Ishikawa (cell line): ENCODE data around the gene FPR2.

Experiments used
- CEBPB ChIP-seq: IDR thresholded peaks from 2 replicates; pipeline ENCODE4 v1.6.1; 2012
- CREB1 ChIP-seq: IDR thresholded peaks from 2 replicates; pipeline ENCODE4 v1.6.1; 2012; ENCODE audit warnings: low read depth
- EGR1 ChIP-seq: IDR thresholded peaks from 2 replicates; pipeline ENCODE4 v1.6.1; 2012
- EP300 ChIP-seq: IDR thresholded peaks from 2 replicates; pipeline ENCODE4 v1.6.1; 2012; ENCODE audit warnings: borderline replicate concordance
- FOXM1 ChIP-seq: IDR thresholded peaks from 2 replicates; pipeline ENCODE4 v1.6.1; 2012; ENCODE audit warnings: low read depth, borderline replicate concordance
- MAX ChIP-seq: IDR thresholded peaks from 2 replicates; pipeline ENCODE4 v1.6.1; 2012
- NFIC ChIP-seq: IDR thresholded peaks from 2 replicates; pipeline ENCODE4 v1.6.1; 2012
- RAD21 ChIP-seq: IDR thresholded peaks from 2 replicates; pipeline ENCODE4 v1.6.1; 2012; ENCODE audit warnings: low read depth
- REST ChIP-seq: IDR thresholded peaks from 2 replicates; pipeline ENCODE4 v1.6.1; 2012; ENCODE audit warnings: low read depth, mild to moderate bottlenecking
- TAF1 ChIP-seq: IDR thresholded peaks from 2 replicates; pipeline ENCODE4 v1.6.1; 2012; ENCODE audit warnings: low read depth, mild to moderate bottlenecking
- TCF12 ChIP-seq: IDR thresholded peaks from 2 replicates; pipeline ENCODE4 v1.6.1; 2012; ENCODE audit warnings: low read depth
- TEAD4 ChIP-seq: IDR thresholded peaks from 2 replicates; pipeline ENCODE4 v1.6.1; 2012
- USF1 ChIP-seq: IDR thresholded peaks from 2 replicates; pipeline ENCODE4 v1.6.1; 2012
- YY1 ChIP-seq: IDR thresholded peaks from 2 replicates; pipeline ENCODE4 v1.6.1; 2012; ENCODE audit warnings: low read depth
- ZBTB7A ChIP-seq: IDR thresholded peaks from 2 replicates; pipeline ENCODE4 v1.6.1; 2012; ENCODE audit warnings: low read depth

The FPR2 gene

GRCh38 chr19:51721905-51722304 lies 39.1 kb upstream of the FPR2 start:
- TF ChIP-seq TAF1: no peak
- TF ChIP-seq TEAD4: no peak
- no peak for TF ChIP-seq FOXM1

- TF ChIP-seq EGR1: no peak
These were observed 38.5 kb upstream of the FPR2 start for GRCh38 chr19:51722492-51722891.

- no peak for TF ChIP-seq CREB1
- TF ChIP-seq TAF1: no peak
- TF ChIP-seq YY1: no peak
These were observed 36.4 kb upstream of the FPR2 start for GRCh38 chr19:51724543-51724942.

GRCh38 chr19:51726049-51726448 lies 34.9 kb upstream of the FPR2 start:
- TF ChIP-seq TEAD4: no peak
- TF ChIP-seq TCF12: no peak
- TF ChIP-seq RAD21: no peak
- no peak for TF ChIP-seq ZBTB7A

- no peak for TF ChIP-seq EP300
- TF ChIP-seq TAF1: no peak
- no peak for TF ChIP-seq USF1
- TF ChIP-seq EGR1: no peak
- no peak for TF ChIP-seq MAX
- TF ChIP-seq CREB1: no peak
- no peak for TF ChIP-seq TCF12
- TF ChIP-seq CEBPB: no peak
- TF ChIP-seq YY1: no peak
- no peak for TF ChIP-seq NFIC
- no peak for TF ChIP-seq REST
- no peak for TF ChIP-seq FOXM1
- no peak for TF ChIP-seq ZBTB7A
- TF ChIP-seq RAD21: no peak
- TF ChIP-seq TEAD4: no peak
These were observed 33.6 kb upstream of the FPR2 start for GRCh38 chr19:51727349-51727880.

- TF ChIP-seq NFIC: no peak
- TF ChIP-seq TCF12: no peak
- no peak for TF ChIP-seq RAD21
- TF ChIP-seq CREB1: no peak
- TF ChIP-seq USF1: no peak
- no peak for TF ChIP-seq REST
- no peak for TF ChIP-seq TAF1
- no peak for TF ChIP-seq FOXM1
- no peak for TF ChIP-seq EGR1
- no peak for TF ChIP-seq TEAD4
- TF ChIP-seq ZBTB7A: no peak
These were observed 31.2 kb upstream of the FPR2 start for GRCh38 chr19:51729781-51730180.

GRCh38 chr19:51733742-51734522 lies 27.0 kb upstream of the FPR2 start:
- TF ChIP-seq RAD21: no peak
